GM18873 (cell line): ENCODE results near the gene PCDHGA7.
A peak's percentile ranks its signal among the peaks of the same experiment; 100 is the strongest.
"Not testable (repeated sequence)": the region's sequence is repeated elsewhere in the genome, so short reads cannot be mapped to it uniquely, and the experiment has no call there.

ENCODE experiments used
- ATAC-seq: cut with Tn5 transposase; IDR thresholded peaks from one replicate; pipeline ENCODE4 v1.9.1; 2021; ENCODE audit warnings: mild to moderate bottlenecking, moderate library complexity, moderate number of reproducible peaks; ENCODE audit not compliant: unreplicated experiment, low FRiP score

PCDHGA7 gene

DNA sequence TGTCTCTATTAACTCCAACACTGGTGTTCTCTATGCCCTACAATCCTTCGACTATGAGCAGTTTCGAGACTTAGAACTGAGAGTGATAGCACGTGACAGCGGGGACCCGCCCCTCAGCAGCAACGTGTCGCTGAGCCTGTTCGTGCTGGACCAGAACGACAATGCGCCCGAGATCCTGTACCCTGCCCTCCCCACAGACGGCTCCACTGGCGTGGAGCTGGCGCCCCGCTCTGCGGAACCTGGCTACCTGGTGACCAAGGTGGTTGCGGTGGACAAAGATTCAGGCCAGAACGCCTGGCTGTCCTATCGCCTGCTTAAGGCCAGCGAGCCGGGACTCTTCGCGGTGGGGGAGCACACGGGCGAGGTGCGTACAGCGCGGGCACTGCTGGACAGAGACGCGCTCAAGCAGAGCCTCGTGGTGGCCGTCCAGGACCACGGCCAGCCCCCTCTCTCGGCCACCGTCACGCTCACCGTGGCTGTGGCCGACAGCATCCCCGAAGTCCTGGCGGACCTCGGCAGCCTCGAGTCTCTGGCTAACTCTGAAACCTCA is 40.3 kb downstream of the PCDHGA7 start:
- ATAC-seq = no peak

DNA sequence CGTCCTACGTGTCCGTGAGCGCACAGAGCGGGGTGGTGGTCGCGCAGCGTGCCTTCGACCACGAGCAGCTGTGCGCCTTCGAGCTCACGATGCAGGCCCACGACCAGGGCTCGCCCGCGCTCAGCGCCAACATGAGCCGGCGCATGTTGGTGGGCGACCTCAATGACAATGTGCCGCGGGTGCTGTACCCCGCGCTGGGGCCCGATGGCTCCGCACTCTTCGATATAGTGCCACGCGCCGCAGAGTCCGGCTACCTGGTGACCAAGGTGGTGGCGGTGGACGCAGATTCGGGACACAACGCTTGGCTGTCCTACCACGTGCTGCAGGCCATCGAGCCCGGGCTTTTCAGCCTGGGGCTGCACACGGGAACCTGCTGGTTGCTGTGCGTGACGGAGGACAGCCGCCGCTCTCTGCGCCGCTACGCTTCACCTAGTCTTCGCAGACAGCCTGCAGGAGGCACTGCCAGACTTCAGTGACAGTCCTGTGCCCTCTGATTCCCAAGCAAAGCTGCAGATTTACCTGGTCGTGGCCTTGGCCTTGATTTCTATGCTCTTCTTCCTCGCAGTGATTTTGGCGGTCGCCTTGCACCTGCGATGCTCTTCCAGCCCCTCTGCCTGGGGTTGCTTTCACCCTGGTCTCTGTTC is 45.4 kb downstream of the PCDHGA7 start:
- ATAC-seq = no peak

DNA sequence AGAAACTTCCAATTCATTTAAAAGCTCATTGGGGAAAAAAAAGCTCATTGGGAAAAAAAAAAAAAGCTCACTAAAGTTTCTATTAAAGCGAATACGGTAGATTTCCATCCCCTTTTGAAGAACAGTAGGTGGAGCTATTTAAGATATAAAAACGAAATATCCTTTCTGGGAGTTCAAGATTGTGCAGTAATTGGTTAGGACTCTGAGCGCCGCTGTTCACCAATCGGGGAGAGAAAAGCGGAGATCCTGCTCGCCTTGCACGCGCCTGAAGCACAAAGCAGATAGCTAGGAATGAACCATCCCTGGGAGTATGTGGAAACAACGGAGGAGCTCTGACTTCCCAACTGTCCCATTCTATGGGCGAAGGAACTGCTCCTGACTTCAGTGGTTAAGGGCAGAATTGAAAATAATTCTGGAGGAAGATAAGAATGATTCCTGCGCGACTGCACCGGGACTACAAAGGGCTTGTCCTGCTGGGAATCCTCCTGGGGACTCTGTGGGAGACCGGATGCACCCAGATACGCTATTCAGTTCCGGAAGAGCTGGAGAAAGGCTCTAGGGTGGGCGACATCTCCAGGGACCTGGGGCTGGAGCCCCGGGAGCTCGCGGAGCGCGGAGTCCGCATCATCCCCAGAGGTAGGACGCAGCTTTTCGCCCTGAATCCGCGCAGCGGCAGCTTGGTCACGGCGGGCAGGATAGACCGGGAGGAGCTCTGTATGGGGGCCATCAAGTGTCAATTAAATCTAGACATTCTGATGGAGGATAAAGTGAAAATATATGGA is 48.0 kb downstream of the PCDHGA7 start, which contains the start of gene PCDHGA12:
Gene PCDHGA12, plus strand, starts transcription at position 176 of the 782 bp plus-strand sequence. Its CDS starts 253 bp downstream, at position 429.
- ATAC-seq = peak; percentile 81

DNA sequence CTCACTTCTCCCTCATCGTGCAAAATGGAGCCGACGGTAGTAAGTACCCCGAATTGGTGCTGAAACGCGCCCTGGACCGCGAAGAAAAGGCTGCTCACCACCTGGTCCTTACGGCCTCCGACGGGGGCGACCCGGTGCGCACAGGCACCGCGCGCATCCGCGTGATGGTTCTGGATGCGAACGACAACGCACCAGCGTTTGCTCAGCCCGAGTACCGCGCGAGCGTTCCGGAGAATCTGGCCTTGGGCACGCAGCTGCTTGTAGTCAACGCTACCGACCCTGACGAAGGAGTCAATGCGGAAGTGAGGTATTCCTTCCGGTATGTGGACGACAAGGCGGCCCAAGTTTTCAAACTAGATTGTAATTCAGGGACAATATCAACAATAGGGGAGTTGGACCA is 48.7 kb downstream of the PCDHGA7 start:
- ATAC-seq = no peak

DNA sequence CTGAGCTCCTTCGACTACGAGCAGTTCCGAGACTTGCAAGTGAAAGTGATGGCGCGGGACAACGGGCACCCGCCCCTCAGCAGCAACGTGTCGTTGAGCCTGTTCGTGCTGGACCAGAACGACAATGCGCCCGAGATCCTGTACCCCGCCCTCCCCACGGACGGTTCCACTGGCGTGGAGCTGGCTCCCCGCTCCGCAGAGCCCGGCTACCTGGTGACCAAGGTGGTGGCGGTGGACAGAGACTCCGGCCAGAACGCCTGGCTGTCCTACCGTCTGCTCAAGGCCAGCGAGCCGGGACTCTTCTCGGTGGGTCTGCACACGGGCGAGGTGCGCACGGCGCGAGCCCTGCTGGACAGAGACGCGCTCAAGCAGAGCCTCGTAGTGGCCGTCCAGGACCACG is 49.8 kb downstream of the PCDHGA7 start:
- ATAC-seq = not testable (repeated sequence)

DNA sequence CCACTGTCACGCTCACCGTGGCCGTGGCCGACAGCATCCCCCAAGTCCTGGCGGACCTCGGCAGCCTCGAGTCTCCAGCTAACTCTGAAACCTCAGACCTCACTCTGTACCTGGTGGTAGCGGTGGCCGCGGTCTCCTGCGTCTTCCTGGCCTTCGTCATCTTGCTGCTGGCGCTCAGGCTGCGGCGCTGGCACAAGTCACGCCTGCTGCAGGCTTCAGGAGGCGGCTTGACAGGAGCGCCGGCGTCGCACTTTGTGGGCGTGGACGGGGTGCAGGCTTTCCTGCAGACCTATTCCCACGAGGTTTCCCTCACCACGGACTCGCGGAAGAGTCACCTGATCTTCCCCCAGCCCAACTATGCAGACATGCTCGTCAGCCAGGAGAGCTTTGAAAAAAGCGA is 50.2 kb downstream of the PCDHGA7 start:
- not testable (repeated sequence) for ATAC-seq

DNA sequence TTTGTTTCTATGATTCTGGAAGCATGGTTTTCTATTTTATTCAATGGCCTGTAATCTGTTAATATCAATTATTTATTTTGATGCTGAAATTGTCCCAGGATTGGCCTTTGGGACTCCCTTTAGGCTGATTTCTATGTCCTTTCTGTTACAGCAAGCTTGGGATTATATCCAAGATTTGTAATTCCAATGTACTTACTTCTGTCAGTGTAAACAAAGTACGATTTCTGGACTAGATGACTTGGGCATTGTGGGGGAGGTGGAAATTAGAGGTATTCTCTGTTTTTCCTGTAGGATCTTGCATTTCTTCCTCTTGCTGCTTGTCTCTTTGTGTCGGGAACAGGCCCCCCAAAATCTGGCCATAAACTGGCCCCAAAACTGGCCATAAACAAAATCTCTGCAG is 51.5 kb downstream of the PCDHGA7 start:
- ATAC-seq = no peak
